ENCODE data around the gene VPS37D. TPM values are rescaled to one million over a fixed set of nuclear protein-coding genes. Genes with fewer than 3 reads are reported as not detected.

VPS37D gene
- total and polyA plus RNA-seq, 2 donors (not counting 1 experiment from before 2014, with no cell fraction given): 0.10 to 0.71 TPM

DNA sequence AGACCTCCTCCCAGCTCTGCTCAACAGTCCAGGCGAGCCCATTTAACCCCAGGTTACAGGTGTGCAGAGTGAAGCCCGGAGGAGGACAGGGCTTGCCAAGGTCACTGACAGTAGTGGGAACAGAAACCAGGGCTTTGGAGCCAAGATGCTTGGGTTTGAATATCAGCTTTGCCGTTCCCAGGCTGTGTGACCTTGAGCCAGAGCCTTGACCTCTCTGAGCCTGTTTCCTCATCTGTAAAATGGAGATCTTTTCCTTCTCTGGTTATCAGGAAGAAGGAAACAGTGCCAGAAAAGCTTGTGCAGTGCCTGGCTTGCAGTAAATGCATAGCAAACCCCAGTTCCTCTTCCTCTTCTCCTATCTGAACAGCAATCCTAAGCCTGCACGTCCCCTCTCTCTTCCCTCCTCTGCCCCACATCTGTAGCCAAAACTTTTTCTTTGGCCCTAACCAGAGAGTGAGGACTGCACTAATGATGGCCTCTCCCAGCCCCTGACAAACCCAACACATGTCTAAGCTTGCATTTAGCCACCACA is 21.9 kb upstream of the VPS37D start:
- H3K9me3 Mint-ChIP-seq (ENCODE audit: insufficient read depth): no peaks in the 10 kb centered on the region
- TF ChIP-seq EZH2 (IDR thresholded peaks at IDR 0.05; ENCODE audit: borderline replicate concordance, insufficient read depth, low read depth, low read length, poor library complexity, severe bottlenecking): no peak
- TF ChIP-seq, protein P1, sequence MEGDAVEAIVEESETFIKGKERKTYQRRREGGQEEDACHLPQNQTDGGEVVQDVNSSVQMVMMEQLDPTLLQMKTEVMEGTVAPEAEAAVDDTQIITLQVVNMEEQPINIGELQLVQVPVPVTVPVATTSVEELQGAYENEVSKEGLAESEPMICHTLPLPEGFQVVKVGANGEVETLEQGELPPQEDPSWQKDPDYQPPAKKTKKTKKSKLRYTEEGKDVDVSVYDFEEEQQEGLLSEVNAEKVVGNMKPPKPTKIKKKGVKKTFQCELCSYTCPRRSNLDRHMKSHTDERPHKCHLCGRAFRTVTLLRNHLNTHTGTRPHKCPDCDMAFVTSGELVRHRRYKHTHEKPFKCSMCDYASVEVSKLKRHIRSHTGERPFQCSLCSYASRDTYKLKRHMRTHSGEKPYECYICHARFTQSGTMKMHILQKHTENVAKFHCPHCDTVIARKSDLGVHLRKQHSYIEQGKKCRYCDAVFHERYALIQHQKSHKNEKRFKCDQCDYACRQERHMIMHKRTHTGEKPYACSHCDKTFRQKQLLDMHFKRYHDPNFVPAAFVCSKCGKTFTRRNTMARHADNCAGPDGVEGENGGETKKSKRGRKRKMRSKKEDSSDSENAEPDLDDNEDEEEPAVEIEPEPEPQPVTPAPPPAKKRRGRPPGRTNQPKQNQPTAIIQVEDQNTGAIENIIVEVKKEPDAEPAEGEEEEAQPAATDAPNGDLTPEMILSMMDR (IDR thresholded peaks at IDR 0.05): no peak
- no peaks in the 10 kb centered on the region for H4K20me1 ChIP-seq (ENCODE audit: control insufficient read depth, insufficient read depth, low read length, poor library complexity, severe bottlenecking)
- 58% methylated on average over 4 of the region's 4 CpGs for WGBS (ENCODE audit: insufficient coverage)
- H3K9me3 ChIP-seq (ENCODE audit: control extremely low read depth in 1 of 3, control insufficient read depth in 2 of 3, insufficient read depth in 1 of 3, low read length in 2 of 3): peaks cover 0 to 24% (median 7%) of the 10 kb centered on the region in 3 donors
- H3K4me1 Mint-ChIP-seq: peaks cover 5% of the 10 kb centered on the region
- no peak overlapping the region for H3K4me3 ChIP-seq (ENCODE audit: control extremely low read depth in 1 of 5, extremely low read depth in 1 of 5, insufficient read depth in 1 of 5, low read depth in 2 of 5, low read length in 4 of 5)
- no peak overlapping the region for H3K4me2 ChIP-seq (replicated peaks; ENCODE audit: low read depth, low read length, poor library complexity, severe bottlenecking)
- peaks cover 11 to 12% of the 10 kb centered on the region in 2 donors for H3K4me1 ChIP-seq (ENCODE audit: control insufficient read depth in 2 of 2, insufficient read depth in 2 of 2, low read length in 2 of 2)
- no peak overlapping the region for H3K27ac Mint-ChIP-seq
- H3K79me2 ChIP-seq (ENCODE audit: control insufficient read depth, insufficient read depth, low read length): no peaks in the 10 kb centered on the region
- DNase-seq: no peak
- H2AFZ ChIP-seq (ENCODE audit: insufficient read depth, low read depth, low read length, poor library complexity, severe bottlenecking): no peak overlapping the region
- no peak overlapping the region for H3K27ac ChIP-seq (ENCODE audit: low read length in 2 of 2)
- H3K27me3 Mint-ChIP-seq: peaks cover 59% of the 10 kb centered on the region
- no peak overlapping the region for H3K4me3 Mint-ChIP-seq
- H3K36me3 ChIP-seq (replicated peaks in 1 of 2; ENCODE audit: control extremely low read depth in 1 of 2, control insufficient read depth in 1 of 2, extremely low read depth in 1 of 2, insufficient read depth in 2 of 2, low read length in 1 of 2): no peaks in the 10 kb centered on the region
- H3K27me3 ChIP-seq (replicated peaks in 1 of 4; ENCODE audit: control extremely low read depth in 1 of 4, control insufficient read depth in 3 of 4, insufficient read depth in 4 of 4, low read length in 3 of 4): peaks cover 0 to 53% (median 23%) of the 10 kb centered on the region in 4 experiments
- no peak for ATAC-seq (ENCODE audit: low read depth)
- intact Hi-C loops (cut with micrococcal nuclease): no loop called here
- ChIA-PET POLR2A (no interaction called here), CTCF (interaction anchor here (0.9 to 1.3 kb wide), 3 partner anchors 8 to 89 kb away, joined by 3 to 4 read pairs (median 3); no protein-coding TSS in a partner anchor)
- no peak overlapping the region for H3K9ac ChIP-seq (ENCODE audit: low read length)
